Measurements from ENCODE around the gene TMCO6.

DNA sequence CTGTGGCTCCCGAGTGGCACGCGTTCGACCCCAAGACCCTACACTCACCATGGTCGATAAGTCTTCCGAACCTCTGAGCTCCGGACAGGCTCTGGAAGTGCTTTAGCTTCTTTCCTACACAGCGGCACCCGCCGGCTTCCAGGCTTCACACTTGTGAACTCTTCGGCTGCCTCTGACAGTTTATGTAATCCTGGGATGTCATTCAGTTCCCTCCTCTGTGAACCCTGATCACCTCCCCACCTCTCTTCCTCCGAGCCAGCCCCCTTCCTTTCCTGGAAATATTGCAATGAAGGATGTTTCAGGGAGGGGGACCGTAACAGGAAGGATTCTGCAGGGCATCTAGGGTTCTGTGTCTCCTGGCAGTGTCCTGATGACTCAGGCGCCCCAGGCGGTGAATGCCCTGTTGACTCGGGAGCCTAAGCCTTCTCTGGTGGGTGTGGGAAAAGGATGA lies 6.2 kb upstream of the TMCO6 start, which contains the start of gene CD14:
- TF ChIP-seq, protein P1, sequence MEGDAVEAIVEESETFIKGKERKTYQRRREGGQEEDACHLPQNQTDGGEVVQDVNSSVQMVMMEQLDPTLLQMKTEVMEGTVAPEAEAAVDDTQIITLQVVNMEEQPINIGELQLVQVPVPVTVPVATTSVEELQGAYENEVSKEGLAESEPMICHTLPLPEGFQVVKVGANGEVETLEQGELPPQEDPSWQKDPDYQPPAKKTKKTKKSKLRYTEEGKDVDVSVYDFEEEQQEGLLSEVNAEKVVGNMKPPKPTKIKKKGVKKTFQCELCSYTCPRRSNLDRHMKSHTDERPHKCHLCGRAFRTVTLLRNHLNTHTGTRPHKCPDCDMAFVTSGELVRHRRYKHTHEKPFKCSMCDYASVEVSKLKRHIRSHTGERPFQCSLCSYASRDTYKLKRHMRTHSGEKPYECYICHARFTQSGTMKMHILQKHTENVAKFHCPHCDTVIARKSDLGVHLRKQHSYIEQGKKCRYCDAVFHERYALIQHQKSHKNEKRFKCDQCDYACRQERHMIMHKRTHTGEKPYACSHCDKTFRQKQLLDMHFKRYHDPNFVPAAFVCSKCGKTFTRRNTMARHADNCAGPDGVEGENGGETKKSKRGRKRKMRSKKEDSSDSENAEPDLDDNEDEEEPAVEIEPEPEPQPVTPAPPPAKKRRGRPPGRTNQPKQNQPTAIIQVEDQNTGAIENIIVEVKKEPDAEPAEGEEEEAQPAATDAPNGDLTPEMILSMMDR (conservative IDR thresholded peaks at IDR 0.05; ENCODE audit: low read depth, low read length), result 0 out of 2 replicates have a peak, but pooled peaks have one; percentile 3
- TF ChIP-seq POLR2A (IDR thresholded peaks at IDR 0.05; ENCODE audit: low read depth, low read length) (no peak), BHLHE40 (IDR thresholded peaks at IDR 0.05; ENCODE audit: low read depth, low read length) (no peak), RAD21 (IDR thresholded peaks at IDR 0.05; ENCODE audit: low read length) (no peak), SMC3 (IDR thresholded peaks at IDR 0.05; ENCODE audit: low read depth, low read length) (no peak), CHD1 (IDR thresholded peaks at IDR 0.05; ENCODE audit: low read depth, low read length) (no peak)
- TF ChIP-seq, protein P2, sequence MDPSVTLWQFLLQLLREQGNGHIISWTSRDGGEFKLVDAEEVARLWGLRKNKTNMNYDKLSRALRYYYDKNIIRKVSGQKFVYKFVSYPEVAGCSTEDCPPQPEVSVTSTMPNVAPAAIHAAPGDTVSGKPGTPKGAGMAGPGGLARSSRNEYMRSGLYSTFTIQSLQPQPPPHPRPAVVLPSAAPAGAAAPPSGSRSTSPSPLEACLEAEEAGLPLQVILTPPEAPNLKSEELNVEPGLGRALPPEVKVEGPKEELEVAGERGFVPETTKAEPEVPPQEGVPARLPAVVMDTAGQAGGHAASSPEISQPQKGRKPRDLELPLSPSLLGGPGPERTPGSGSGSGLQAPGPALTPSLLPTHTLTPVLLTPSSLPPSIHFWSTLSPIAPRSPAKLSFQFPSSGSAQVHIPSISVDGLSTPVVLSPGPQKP (IDR thresholded peaks at IDR 0.05; ENCODE audit: borderline replicate concordance, low read depth, low read length), result no peak

Measured in IMR-90 (cell line).